SK-N-SH treated with all-trans-retinoic acid at 6 μM for 48 hours (cell line): ENCODE measurements around the gene GPC2.

Experiments
- ARNTL ChIP-seq: fragments of 450-650 bp; formaldehyde crosslinking; IDR thresholded peaks from 2 replicates; pipeline ENCODE4 v1.5.0; 2020; ENCODE audit warnings: low read depth, mild to moderate bottlenecking, moderate library complexity, borderline replicate concordance
- PATZ1 ChIP-seq: fragments of 250-450 bp; sonication (Bioruptor Pico); IDR thresholded peaks from 2 replicates; pipeline ENCODE4 v1.8.0; 2020; ENCODE audit warnings: mild to moderate bottlenecking, moderate library complexity, borderline replicate concordance
- RARB ChIP-seq: fragments of 250-450 bp; sonication (Bioruptor Pico); IDR thresholded peaks from 2 replicates; pipeline ENCODE4 v1.8.0; 2021; ENCODE audit warnings: mild to moderate bottlenecking, moderate library complexity
- ZFP3 ChIP-seq: fragments of 250-450 bp; sonication (Bioruptor Pico); IDR thresholded peaks from 2 replicates; pipeline ENCODE4 v1.5.0; 2020; ENCODE audit warnings: mild to moderate bottlenecking, moderate library complexity
- ZFP30 ChIP-seq: fragments of 450-650 bp; formaldehyde crosslinking; IDR thresholded peaks from 2 replicates; pipeline ENCODE4 v1.5.0; 2022; ENCODE audit warnings: mild to moderate bottlenecking, moderate library complexity

GRCh38 chr7:100204454-100204853, 27.3 kb upstream of the GPC2 start:
- TF ChIP-seq ZFP3 (CRISPR knock-in tag) (no peak), RARB (CRISPR knock-in tag) (no peak), PATZ1 (no peak), ARNTL (no peak), ZFP30 (CRISPR knock-in tag) (no peak)
